GM12801 (cell line): Measurements from ENCODE around the gene CNTN1.

ENCODE experiments used
- TF ChIP-seq, protein P1 (sequence below): IDR thresholded peaks from one replicate; pipeline ENCODE4 v1.5.1; 2011; ENCODE audit warnings: control low read depth; ENCODE audit not compliant: insufficient read length; ENCODE audit errors: extremely low read depth

Gene CNTN1

GRCh38 chr12:40738856-40739255 lies 46.6 kb downstream of the CNTN1 start:
- TF ChIP-seq, protein P1, sequence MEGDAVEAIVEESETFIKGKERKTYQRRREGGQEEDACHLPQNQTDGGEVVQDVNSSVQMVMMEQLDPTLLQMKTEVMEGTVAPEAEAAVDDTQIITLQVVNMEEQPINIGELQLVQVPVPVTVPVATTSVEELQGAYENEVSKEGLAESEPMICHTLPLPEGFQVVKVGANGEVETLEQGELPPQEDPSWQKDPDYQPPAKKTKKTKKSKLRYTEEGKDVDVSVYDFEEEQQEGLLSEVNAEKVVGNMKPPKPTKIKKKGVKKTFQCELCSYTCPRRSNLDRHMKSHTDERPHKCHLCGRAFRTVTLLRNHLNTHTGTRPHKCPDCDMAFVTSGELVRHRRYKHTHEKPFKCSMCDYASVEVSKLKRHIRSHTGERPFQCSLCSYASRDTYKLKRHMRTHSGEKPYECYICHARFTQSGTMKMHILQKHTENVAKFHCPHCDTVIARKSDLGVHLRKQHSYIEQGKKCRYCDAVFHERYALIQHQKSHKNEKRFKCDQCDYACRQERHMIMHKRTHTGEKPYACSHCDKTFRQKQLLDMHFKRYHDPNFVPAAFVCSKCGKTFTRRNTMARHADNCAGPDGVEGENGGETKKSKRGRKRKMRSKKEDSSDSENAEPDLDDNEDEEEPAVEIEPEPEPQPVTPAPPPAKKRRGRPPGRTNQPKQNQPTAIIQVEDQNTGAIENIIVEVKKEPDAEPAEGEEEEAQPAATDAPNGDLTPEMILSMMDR, result no peak

DNA sequence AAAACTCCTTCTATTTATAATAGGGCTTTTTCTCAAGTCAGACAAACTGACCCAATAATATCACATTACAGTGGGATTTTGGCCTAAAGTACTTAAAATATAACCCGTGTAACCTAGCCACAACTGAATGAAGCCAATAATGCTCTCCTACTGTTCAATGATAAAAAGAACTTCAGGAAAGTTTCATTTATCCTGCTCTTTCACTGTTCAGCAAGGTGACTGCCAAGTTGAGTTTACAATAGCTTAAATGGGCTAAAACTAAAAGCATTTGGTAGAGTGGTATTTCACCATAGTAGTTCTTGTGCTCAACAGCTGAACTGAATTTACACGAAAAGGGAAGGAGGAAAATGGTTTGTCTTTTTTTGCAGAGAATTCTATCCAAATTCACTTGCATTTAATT lies 49.8 kb downstream of the CNTN1 start:
- TF ChIP-seq, protein P1, result no peak

DNA sequence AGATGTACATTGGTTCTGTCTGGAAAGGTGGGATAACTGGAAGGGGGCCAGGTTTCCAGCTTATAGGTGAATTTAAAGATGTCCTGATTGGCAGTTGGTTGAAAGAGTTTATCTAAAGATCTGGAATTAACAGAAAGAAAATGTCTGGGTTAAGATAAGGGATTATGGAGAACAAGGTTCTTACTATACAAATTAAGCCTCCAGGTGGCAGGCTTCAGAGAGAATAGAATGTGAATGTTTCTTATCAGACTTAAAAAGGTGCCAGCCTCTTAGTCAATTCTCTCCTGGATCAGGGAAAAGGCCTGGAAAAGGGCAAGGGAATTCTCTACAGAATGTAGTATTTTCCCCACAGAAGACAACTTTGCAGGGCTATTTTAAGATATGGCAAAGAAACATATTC lies 53.1 kb downstream of the CNTN1 start:
- TF ChIP-seq, protein P1, result no peak

DNA sequence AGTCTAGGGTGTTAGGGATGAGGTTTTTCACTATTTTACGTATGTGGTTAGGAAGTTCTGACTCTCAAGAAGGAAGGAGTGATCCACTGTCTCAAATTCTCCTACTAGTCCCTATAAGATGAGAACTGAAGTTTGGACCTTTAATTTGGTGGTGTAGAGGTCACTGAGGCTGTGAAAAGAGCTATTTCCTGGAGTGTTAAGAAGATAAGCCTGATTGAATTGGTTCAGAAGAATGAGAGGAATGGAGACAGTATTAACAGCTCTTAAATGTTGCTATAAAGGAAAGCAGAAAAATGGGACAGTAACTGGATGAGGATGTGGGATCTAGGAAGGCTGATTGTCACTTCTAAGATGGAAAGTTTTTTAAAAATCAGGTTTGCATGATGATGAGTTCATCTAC lies 57.6 kb downstream of the CNTN1 start:
- TF ChIP-seq, protein P1, result no peak

GRCh38 chr12:40752011-40752410 lies 59.8 kb downstream of the CNTN1 start:
- TF ChIP-seq, protein P1, result no peak

- TF ChIP-seq, protein P1, result no peak
Measured at GRCh38 chr12:40760821-40761220, 68.6 kb downstream of the CNTN1 start.

- TF ChIP-seq, protein P1, result no peak
Measured at GRCh38 chr12:40762072-40762471, 69.8 kb downstream of the CNTN1 start.

DNA sequence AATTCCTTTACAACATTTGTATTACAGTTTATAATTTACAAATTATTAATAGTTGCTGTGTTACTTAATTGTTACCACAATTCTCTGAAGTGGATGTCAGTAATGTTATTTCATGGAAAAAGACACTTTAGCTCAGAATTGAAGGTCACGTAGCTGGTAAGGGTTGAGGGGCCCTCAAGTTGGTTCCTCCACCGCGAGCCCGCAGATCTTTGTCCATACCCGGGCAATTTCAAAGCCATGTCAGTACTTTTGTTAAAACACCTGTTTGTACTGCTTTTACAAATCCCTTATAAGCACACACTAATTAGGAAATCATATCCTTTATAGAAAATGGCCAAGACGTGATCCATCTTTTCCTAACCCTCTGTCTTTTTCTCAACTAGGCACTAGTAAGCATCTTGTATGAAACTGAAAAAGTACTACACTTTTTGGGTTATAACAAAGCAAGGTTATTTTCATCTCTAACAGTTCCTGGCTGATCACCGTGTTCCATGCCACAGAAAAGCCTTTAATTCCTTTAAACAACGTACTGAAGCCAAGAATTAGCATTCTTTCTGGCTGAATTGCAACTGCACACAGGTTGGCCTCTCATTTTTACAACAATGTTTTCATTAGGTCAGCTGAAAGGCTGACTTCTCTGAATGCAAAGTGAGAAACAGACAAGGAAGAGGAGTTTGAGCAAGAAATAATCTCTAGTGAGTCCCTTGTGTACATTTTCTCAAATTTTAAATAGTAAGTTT lies 76.1 kb downstream of the CNTN1 start:
- TF ChIP-seq, protein P1, result no peak
